Measurements from ENCODE around the gene GAK. TPM values are rescaled to one million over a fixed set of nuclear protein-coding genes. Genes with fewer than 3 reads are reported as not detected.

GAK gene
- total RNA-seq, 2 experiments from 2014 or later = 97.8 to 102 TPM

- no peaks in the 10 kb centered on the region for H3K9me3 Mint-ChIP-seq
- ChIA-PET POLR2A (interaction anchor here (1.2 kb wide), 1 partner anchor 9 kb away, joined by 3 read pairs; no protein-coding TSS in a partner anchor), CTCF (no interaction called here)
- H3K4me1 Mint-ChIP-seq (ENCODE audit: low read depth) = peaks cover 4% of the 10 kb centered on the region
- TF ChIP-seq CTCF (IDR thresholded peaks at IDR 0.05) = no peak
- H3K36me3 Mint-ChIP-seq (ENCODE audit: low read depth) = no peaks in the 10 kb centered on the region
- peaks cover 13% of the 10 kb centered on the region for H3K27me3 Mint-ChIP-seq
- DNase-seq = no peak
- ATAC-seq = no peak
- intact Hi-C loops (cut with micrococcal nuclease) = no loop called here
- H3K27ac Mint-ChIP-seq = no peak overlapping the region
- H3K4me3 Mint-ChIP-seq = no peak overlapping the region
Observed at GRCh38 chr4:804804-805203, 127.3 kb downstream of the GAK start.

- no peak for TF ChIP-seq CTCF (IDR thresholded peaks at IDR 0.05)
- no peak overlapping the region for H3K4me3 Mint-ChIP-seq
- peaks cover 13% of the 10 kb centered on the region for H3K27me3 Mint-ChIP-seq
- H3K36me3 Mint-ChIP-seq (ENCODE audit: low read depth) = no peaks in the 10 kb centered on the region
- no peak for DNase-seq
- ChIA-PET CTCF (no interaction called here), POLR2A (interaction anchor here (1.2 kb wide), 1 partner anchor 8 kb away, joined by 3 read pairs; no protein-coding TSS in a partner anchor)
- peaks cover 10% of the 10 kb centered on the region for H3K4me1 Mint-ChIP-seq (ENCODE audit: low read depth)
- ATAC-seq = no peak
- H3K9me3 Mint-ChIP-seq = no peaks in the 10 kb centered on the region
- H3K27ac Mint-ChIP-seq = no peak overlapping the region
- intact Hi-C loops (cut with micrococcal nuclease) = no loop called here
Observed at GRCh38 chr4:803884-804283, 128.2 kb downstream of the GAK start.

- no peak overlapping the region for H3K4me3 Mint-ChIP-seq
- no peak overlapping the region for H3K27ac Mint-ChIP-seq
- no peak for TF ChIP-seq CTCF (IDR thresholded peaks at IDR 0.05)
- intact Hi-C loops (cut with micrococcal nuclease) = no loop called here
- POLR2A ChIA-PET = no interaction called here
- peaks cover 9% of the 10 kb centered on the region for H3K27me3 Mint-ChIP-seq
- no peaks in the 10 kb centered on the region for H3K9me3 Mint-ChIP-seq
- CTCF ChIA-PET = no interaction called here
- peaks cover 11% of the 10 kb centered on the region for H3K4me1 Mint-ChIP-seq (ENCODE audit: low read depth)
- DNase-seq (no peak), ATAC-seq (no peak)
- H3K36me3 Mint-ChIP-seq (ENCODE audit: low read depth) = no peaks in the 10 kb centered on the region
Observed at GRCh38 chr4:801436-802124, 130.5 kb downstream of the GAK start.

Other genes with a start within 250 kb of the GAK start
- under 1 TPM in 1 of 2 experiments, not detected in 1; 0.23 TPM for gene SLC49A3, start 243.2 kb downstream of the GAK start, total RNA-seq
- 10 to 100 TPM; 23.9 to 25.6 TPM for gene PCGF3, start 226.5 kb downstream of the GAK start, total RNA-seq
- not detected for gene CPLX1, start 106.2 kb downstream of the GAK start, total RNA-seq
- 10 to 100 TPM; 11.0 to 11.2 TPM for gene TMEM175, start 144 bp upstream of the GAK start, total RNA-seq
- 10 to 100 TPM; 14.3 to 16.7 TPM for gene DGKQ, start 41.3 kb upstream of the GAK start, total RNA-seq
- 1 to 10 TPM; 4.8 to 5.4 TPM for gene IDUA, start 54.7 kb upstream of the GAK start, total RNA-seq
- gene SLC26A1, start 61.1 kb upstream of the GAK start, total RNA-seq = under 1 TPM in 1 of 2 experiments, not detected in 1; 0.27 TPM
- gene FGFRL1, start 79.3 kb upstream of the GAK start, total RNA-seq = 10 to 100 TPM; 16.2 to 18.0 TPM
- 1 to 10 TPM; 3.0 to 3.3 TPM for gene RNF212, start 181.2 kb upstream of the GAK start, total RNA-seq
- gene SPON2, start 240.3 kb upstream of the GAK start, total RNA-seq = 10 to 100 TPM in 1 of 2 experiments, 1 to 10 TPM in 1; 9.9 to 10.5 TPM